Uterus (tissue), 4 donors: ENCODE measurements around the gene HSH2D. TPM values are rescaled to one million over a fixed set of nuclear protein-coding genes. Genes with fewer than 3 reads are reported as not detected.

Experiments
- DNase-seq, 2 donors: peaks; one replicate each; pipeline ENCODE4 v3.0.0-alpha.2; 2019 to 2020
- H3K27ac ChIP-seq, 2 donors: fragments of 200-600 bp; sonication (generic); 1 replicate in 1 of 2; 2 replicates in 1 of 2; pipeline ENCODE4 v1.5.1; 2016 to 2018
- H3K27me3 ChIP-seq, 2 donors: fragments of 200-600 bp; sonication (generic); one replicate each; pipeline ENCODE4 v1.5.1; 2018 to 2019; ENCODE audit warnings: control low read depth in 1 of 2
- H3K36me3 ChIP-seq, 2 donors: fragments of 200-600 bp; sonication (generic); one replicate each; pipeline ENCODE4 v1.5.1; 2019; ENCODE audit warnings: control low read depth in 1 of 2
- H3K4me1 ChIP-seq, 2 donors: fragments of 200-600 bp; sonication (generic); one replicate each; pipeline ENCODE4 v1.5.1; 2018 to 2019; ENCODE audit warnings: control low read depth in 1 of 2
- H3K4me3 ChIP-seq, 2 donors: fragments of 200-600 bp; sonication (generic); 1 replicate in 1 of 2; 2 replicates in 1 of 2; pipeline ENCODE4 v1.5.1; 2018 to 2019; ENCODE audit warnings: mild to moderate bottlenecking in 1 of 2
- H3K9me3 ChIP-seq, 2 donors: fragments of 200-600 bp; sonication (generic); one replicate each; pipeline ENCODE4 v1.5.1; 2019; ENCODE audit warnings: control low read depth in 1 of 2
- CTCF ChIP-seq, 4 experiments: fragments of 200-600 bp in 2 of 4; fragments of 450-650 bp in 2 of 4; sonication (generic) in 2 of 4; IDR thresholded peaks; one replicate each; pipeline ENCODE4 v1.5.1; 2016 to 2019; ENCODE audit warnings: antibody characterized with exemption in 4 of 4, mild to moderate bottlenecking in 2 of 4, moderate library complexity in 1 of 4
- POLR2A ChIP-seq, 2 donors: fragments of 450-650 bp; IDR thresholded peaks; one replicate each; pipeline ENCODE4 v1.6.1; 2016; ENCODE audit warnings: antibody characterized with exemption in 2 of 2, mild to moderate bottlenecking in 1 of 2, moderate library complexity in 1 of 2
- intact Hi-C: fragments of 100-400 bp; cut with DNase I; formaldehyde crosslinking; loops from one replicate; pipeline ENCODE4 v1.15.1; 2023; ENCODE audit warnings: low total_unique reads
- total RNA-seq, 4 donors: library from RNA; depleted of rRNA in 3 of 4; stranded (reverse); fragments of >200 nt in 3 of 4; gene quantifications; one replicate each; pipeline versions ENCODE4 v1.1.0 to v1.2.4, GENCODE V29; 2014 to 2023
- donor health status: DM: yes; HTN: yes; CAD: no.

Gene HSH2D
- total RNA-seq, 4 donors from 2014 or later, result 1.4 to 3.1 (median 2.4) TPM; not detected in 1

DNA sequence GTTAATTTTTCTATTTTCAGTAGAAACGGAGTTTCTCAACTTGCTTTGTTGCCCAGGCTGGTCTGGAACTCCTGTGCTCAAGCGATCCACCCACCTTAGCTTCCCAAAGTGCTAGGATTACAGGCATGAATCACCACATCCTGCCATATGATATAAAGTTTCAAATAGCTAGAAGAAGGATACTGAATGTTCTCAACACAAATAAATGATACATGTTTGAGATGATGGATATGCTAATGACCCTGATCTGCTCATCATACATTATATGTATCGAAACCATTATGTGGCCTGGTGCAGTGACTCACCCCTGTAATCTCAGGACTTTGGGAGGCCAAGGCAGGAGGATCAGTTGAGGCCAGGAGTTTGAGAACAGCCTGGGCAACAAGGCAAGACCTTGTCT is 18.4 kb downstream of the HSH2D start:
- H3K27ac ChIP-seq, result no peak overlapping the region
- H3K27me3 ChIP-seq, result no peaks in the 10 kb centered on the region
- H3K4me1 ChIP-seq, result no peaks in the 10 kb centered on the region
- no peak for DNase-seq
- H3K4me3 ChIP-seq, result no peak overlapping the region
- intact Hi-C loops, result no loop called here
- TF ChIP-seq POLR2A (IDR thresholded peaks at IDR 0.05) (no peak), CTCF (IDR thresholded peaks at IDR 0.05) (no peak)
- no peaks in the 10 kb centered on the region for H3K36me3 ChIP-seq
- no peaks in the 10 kb centered on the region for H3K9me3 ChIP-seq

DNA sequence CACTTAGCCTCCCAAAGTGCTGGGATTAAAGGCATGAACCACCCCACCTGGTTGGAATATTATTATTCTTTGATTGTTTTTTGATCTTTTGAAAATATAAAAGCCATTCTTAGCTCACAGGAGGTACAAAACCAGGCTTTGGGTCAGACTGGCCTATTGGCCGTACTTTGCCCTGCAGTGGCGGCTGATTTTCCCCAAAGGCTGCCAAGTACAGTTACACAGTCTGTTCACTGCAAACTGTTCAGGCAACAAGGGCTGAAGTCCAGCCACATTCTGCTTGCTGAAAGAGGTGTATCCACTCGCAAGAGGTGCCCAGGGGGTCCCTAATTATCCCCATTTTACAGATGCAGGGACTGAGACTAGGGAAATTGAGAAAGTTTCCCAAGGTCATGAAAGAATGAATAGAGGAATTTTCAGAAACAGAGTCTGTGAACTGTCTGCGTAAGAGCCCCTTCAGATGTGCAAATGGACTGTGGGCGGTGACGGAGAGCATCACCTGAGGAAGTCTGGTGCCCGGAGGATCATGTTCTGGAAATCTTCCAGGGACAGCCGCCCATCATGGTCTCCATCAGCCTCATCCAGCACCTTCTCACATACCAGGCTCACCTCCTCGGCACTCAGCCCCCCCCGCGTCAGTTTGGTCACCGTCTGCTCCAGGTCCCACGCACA is 20.9 kb downstream of the HSH2D start:
- H3K4me3 ChIP-seq, result no peak overlapping the region
- H3K27ac ChIP-seq, result no peak overlapping the region
- H3K27me3 ChIP-seq, result no peaks in the 10 kb centered on the region
- TF ChIP-seq POLR2A (IDR thresholded peaks at IDR 0.05) (no peak), CTCF (IDR thresholded peaks at IDR 0.05) (no peak)
- H3K4me1 ChIP-seq, result no peaks in the 10 kb centered on the region
- DNase-seq, result no peak
- intact Hi-C loops, result no loop called here
- H3K9me3 ChIP-seq, result no peaks in the 10 kb centered on the region
- no peaks in the 10 kb centered on the region for H3K36me3 ChIP-seq

GRCh38 chr19:16166417-16166816 is 22.9 kb downstream of the HSH2D start:
- no peak for DNase-seq
- H3K36me3 ChIP-seq, result no peaks in the 10 kb centered on the region
- H3K27ac ChIP-seq, result no peak overlapping the region
- no peaks in the 10 kb centered on the region for H3K27me3 ChIP-seq
- no peaks in the 10 kb centered on the region for H3K4me1 ChIP-seq
- H3K9me3 ChIP-seq, result no peaks in the 10 kb centered on the region
- TF ChIP-seq CTCF (IDR thresholded peaks at IDR 0.05) (no peak), POLR2A (IDR thresholded peaks at IDR 0.05) (no peak)
- H3K4me3 ChIP-seq, result no peak overlapping the region
- intact Hi-C loops, result no loop called here

DNA sequence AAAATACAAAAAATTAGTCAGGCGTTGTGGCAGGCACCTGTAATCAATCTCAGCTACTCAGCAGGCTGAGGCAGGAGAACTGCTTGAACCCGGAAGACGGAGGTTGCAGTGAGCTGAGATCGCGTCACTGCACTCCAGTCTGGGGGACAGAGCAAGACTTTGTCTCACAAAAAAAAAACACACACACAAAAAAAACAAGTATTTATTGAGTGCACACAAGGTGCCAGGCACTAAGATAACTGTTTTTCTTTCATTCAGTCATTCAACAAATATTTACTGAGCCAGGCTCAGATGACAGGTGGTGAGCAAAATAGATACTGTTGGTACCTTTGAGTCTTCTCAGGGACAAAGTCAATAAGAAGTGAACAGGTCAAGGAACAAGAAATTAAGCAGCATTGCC is 23.6 kb downstream of the HSH2D start:
- TF ChIP-seq CTCF (IDR thresholded peaks at IDR 0.05) (no peak), POLR2A (IDR thresholded peaks at IDR 0.05) (no peak)
- Histone ChIP-seq H3K36me3 (no peaks in the 10 kb centered on the region), H3K27me3 (no peaks in the 10 kb centered on the region), H3K27ac (no peak overlapping the region), H3K4me1 (no peaks in the 10 kb centered on the region), H3K9me3 (no peaks in the 10 kb centered on the region), H3K4me3 (no peak overlapping the region)
- intact Hi-C loops, result no loop called here
- DNase-seq, result no peak

- no peak for DNase-seq
- H3K27ac ChIP-seq, result no peak overlapping the region
- H3K4me1 ChIP-seq, result no peaks in the 10 kb centered on the region
- H3K36me3 ChIP-seq, result no peaks in the 10 kb centered on the region
- intact Hi-C loops, result no loop called here
- H3K4me3 ChIP-seq, result no peak overlapping the region
- TF ChIP-seq CTCF (IDR thresholded peaks at IDR 0.05) (no peak), POLR2A (IDR thresholded peaks at IDR 0.05) (no peak)
- no peaks in the 10 kb centered on the region for H3K27me3 ChIP-seq
- no peaks in the 10 kb centered on the region for H3K9me3 ChIP-seq
Measured at GRCh38 chr19:16168465-16169081, 25.1 kb downstream of the HSH2D start.
